H1 (cell line): ENCODE measurements around the gene GZF1. TPM values are rescaled to one million over a fixed set of nuclear protein-coding genes. Genes with fewer than 3 reads are reported as not detected.

Experiments
- CTCF ChIA-PET: fragments of 300-600 bp; sonication (Branson Sonifier 250); formaldehyde crosslinking; loops from one replicate; lab custom pipeline; 2021; ENCODE audit not compliant: partially characterized antibody; lab: Charles Lee
- POLR2A ChIA-PET: fragments of 300-600 bp; sonication (Branson Sonifier 250); formaldehyde crosslinking; loops from one replicate; lab custom pipeline; 2021; ENCODE audit warnings: inconsistent platforms; ENCODE audit not compliant: partially characterized antibody; lab: Charles Lee
- DNase-seq, 2 experiments: peaks; one replicate each; pipeline versions ENCODE4 v3.0.0 to v3.0.0-alpha.2; 2010 to 2022; ENCODE audit warnings: low spot score in 2 of 2, low read depth in 1 of 2, mixed read lengths in 1 of 2
- FAIRE-seq: peaks from 2 replicates; lab custom pipeline; 2011; peaks lifted over from hg19 to GRCh38; lab: Jason Lieb, UNC
- H2AFZ ChIP-seq: 2 replicates; pipeline ENCODE4 v1.8.1; 2012; ENCODE audit warnings: low read length, inconsistent platforms
- H2AK5ac ChIP-seq: 2 replicates; pipeline ENCODE4 v1.6.1; 2013; ENCODE audit warnings: low read depth, low read length
- H2BK120ac ChIP-seq: replicated peaks from 2 replicates; pipeline ENCODE3; 2013; ENCODE audit warnings: low read depth, low read length, inconsistent platforms
- H2BK12ac ChIP-seq: 2 replicates; pipeline ENCODE4 v1.6.1; 2013; ENCODE audit warnings: low read depth, low read length
- H2BK15ac ChIP-seq: 2 replicates; pipeline ENCODE4 v1.6.1; 2013; ENCODE audit warnings: low read length
- H2BK20ac ChIP-seq: 2 replicates; pipeline ENCODE4 v1.6.1; 2013; ENCODE audit warnings: low read length
- H2BK5ac ChIP-seq: 2 replicates; pipeline ENCODE4 v1.6.1; 2013; ENCODE audit warnings: low read depth, low read length
- H3K14ac ChIP-seq: 2 replicates; pipeline ENCODE4 v1.6.1; 2013; ENCODE audit warnings: inconsistent platforms; ENCODE audit not compliant: insufficient read length
- H3K18ac ChIP-seq: 2 replicates; pipeline ENCODE4 v1.6.1; 2013; ENCODE audit warnings: low read length; ENCODE audit errors: extremely low read depth
- H3K23ac ChIP-seq: 2 replicates; pipeline ENCODE4 v1.6.1; 2013; ENCODE audit warnings: inconsistent platforms; ENCODE audit not compliant: insufficient read length
- H3K23me2 ChIP-seq: 2 replicates; pipeline ENCODE4 v1.6.1; 2013; ENCODE audit warnings: low read depth, low read length
- H3K27ac ChIP-seq: 2 replicates; pipeline ENCODE4 v1.6.1; 2011; ENCODE audit warnings: low read depth, low read length, inconsistent platforms
- H3K27me3 ChIP-seq, 4 experiments: replicated peaks in 1 of 4; 1 replicate in 1 of 4; 2 replicates in 3 of 4; pipeline versions ENCODE4 v1.6.1 to v1.8.1; 2011 to 2013; ENCODE audit warnings: low read length in 3 of 4, mild to moderate bottlenecking in 3 of 4, inconsistent platforms in 2 of 4, mixed read lengths in 2 of 4, moderate library complexity in 1 of 4; ENCODE audit not compliant: control insufficient read depth in 3 of 4, insufficient read depth in 3 of 4; ENCODE audit errors: extremely low read depth in 1 of 4
- H3K36me3 ChIP-seq, 4 experiments: 2 replicates each; pipeline versions ENCODE4 v1.6.1 to v1.8.1; 2011 to 2013; ENCODE audit warnings: mild to moderate bottlenecking in 4 of 4, low read length in 3 of 4, moderate library complexity in 2 of 4, control low read depth in 1 of 4, inconsistent platforms in 1 of 4; ENCODE audit not compliant: insufficient read depth in 4 of 4, control insufficient read depth in 2 of 4
- H3K4ac ChIP-seq: replicated peaks from 2 replicates; pipeline ENCODE3; 2013; ENCODE audit warnings: low read length, low read depth, mixed read lengths, inconsistent platforms; ENCODE audit not compliant: insufficient read length
- H3K4me1 ChIP-seq, 4 experiments: replicated peaks in 1 of 4; 1 replicate in 1 of 4; 2 replicates in 3 of 4; pipeline versions ENCODE4 v1.6.1 to v1.8.1; 2011 to 2013; ENCODE audit warnings: low read length in 3 of 4, inconsistent platforms in 2 of 4, mixed read lengths in 1 of 4; ENCODE audit not compliant: insufficient read depth in 4 of 4, control insufficient read depth in 3 of 4
- H3K4me2 ChIP-seq, 2 experiments: 2 replicates each; pipeline versions ENCODE4 v1.6.1 to v1.8.1; 2011 to 2013; ENCODE audit warnings: low read depth in 2 of 2, low read length in 2 of 2, control low read depth in 1 of 2, inconsistent platforms in 1 of 2, mild to moderate bottlenecking in 1 of 2; ENCODE audit not compliant: insufficient read depth in 1 of 2
- H3K4me3 ChIP-seq, 4 experiments: fragments of 200-600, 300-600 bp in 1 of 4; sonication (generic), shearing (Covaris generic), sonication (Bioruptor Twin) in 1 of 4; 2 replicates each; pipeline versions ENCODE4 v1.5.1 to v1.8.1; 2011 to 2016; ENCODE audit warnings: low read length in 4 of 4, low read depth in 3 of 4, control low read depth in 2 of 4, inconsistent platforms in 2 of 4, mild to moderate bottlenecking in 2 of 4, mixed read lengths in 1 of 4, moderate library complexity in 1 of 4; ENCODE audit not compliant: insufficient read depth in 2 of 4; ENCODE audit errors: extremely low read depth in 1 of 4
- H3K56ac ChIP-seq: replicated peaks from 2 replicates; pipeline ENCODE3; 2013; ENCODE audit warnings: low read depth, mild to moderate bottlenecking, mixed read lengths, low read length, inconsistent platforms; ENCODE audit not compliant: insufficient read length
- H3K79me1 ChIP-seq: 2 replicates; pipeline ENCODE4 v1.6.1; 2013; ENCODE audit warnings: low read depth, low read length, control low read depth
- H3K79me2 ChIP-seq, 2 experiments: 2 replicates each; pipeline versions ENCODE4 v1.6.1 to v1.8.1; 2012 to 2013; ENCODE audit warnings: low read length in 2 of 2, mild to moderate bottlenecking in 2 of 2, inconsistent platforms in 1 of 2; ENCODE audit not compliant: insufficient read depth in 2 of 2, control insufficient read depth in 1 of 2
- H3K9ac ChIP-seq, 4 experiments: replicated peaks in 1 of 4; 1 replicate in 1 of 4; 2 replicates in 3 of 4; pipeline versions ENCODE4 v1.6.1 to v1.8.1; 2011 to 2013; ENCODE audit warnings: low read depth in 3 of 4, low read length in 3 of 4, control low read depth in 2 of 4, mild to moderate bottlenecking in 2 of 4, moderate library complexity in 2 of 4, inconsistent platforms in 1 of 4; ENCODE audit errors: extremely low read depth in 1 of 4
- H3K9me3 ChIP-seq, 2 experiments: 2 replicates each; pipeline versions ENCODE4 v1.6.1 to v1.8.1; 2012 to 2013; ENCODE audit warnings: mild to moderate bottlenecking in 2 of 2, moderate library complexity in 2 of 2, control low read depth in 1 of 2, inconsistent platforms in 1 of 2, low read depth in 1 of 2, low read length in 1 of 2, mixed read lengths in 1 of 2; ENCODE audit not compliant: insufficient read depth in 2 of 2
- H4K20me1 ChIP-seq, 2 experiments: replicated peaks in 1 of 2; 2 replicates each; pipeline versions ENCODE3 to v1.8.1; 2011 to 2013; ENCODE audit warnings: inconsistent platforms in 2 of 2, low read length in 2 of 2, mild to moderate bottlenecking in 1 of 2; ENCODE audit not compliant: insufficient read depth in 2 of 2, control insufficient read depth in 1 of 2
- H4K5ac ChIP-seq: 2 replicates; pipeline ENCODE4 v1.6.1; 2013; ENCODE audit warnings: low read length, low read depth, mixed read lengths, inconsistent platforms; ENCODE audit not compliant: insufficient read length
- H4K8ac ChIP-seq: 2 replicates; pipeline ENCODE4 v1.8.0; 2013; ENCODE audit warnings: mild to moderate bottlenecking, moderate library complexity, low read length, inconsistent platforms; ENCODE audit not compliant: insufficient read depth; ENCODE audit errors: extremely low read depth
- H4K91ac ChIP-seq: replicated peaks from 2 replicates; pipeline ENCODE3; 2013; ENCODE audit warnings: low read length, mixed read lengths, inconsistent platforms; ENCODE audit not compliant: insufficient read length
- BCL11A ChIP-seq, 2 experiments: IDR thresholded peaks; one replicate each; pipeline ENCODE4 v1.6.1; 2011; ENCODE audit warnings: low read depth in 2 of 2, low read length in 2 of 2, mild to moderate bottlenecking in 2 of 2
- CHD1 ChIP-seq: IDR thresholded peaks from 2 replicates; pipeline ENCODE4 v1.6.1; 2012; ENCODE audit warnings: low read depth, low read length, improper control_type of control experiment
- EP300 ChIP-seq, 2 experiments: IDR thresholded peaks; 1 replicate in 1 of 2; 2 replicates in 1 of 2; pipeline ENCODE4 v1.6.1; 2011 to 2012; ENCODE audit warnings: low read depth in 2 of 2, low read length in 2 of 2, mild to moderate bottlenecking in 2 of 2, borderline replicate concordance in 1 of 2, inconsistent platforms in 1 of 2, moderate library complexity in 1 of 2
- KDM4A ChIP-seq: IDR thresholded peaks from one replicate; pipeline ENCODE4 v1.7.1; 2012; ENCODE audit warnings: low read depth, mild to moderate bottlenecking, moderate library complexity, low read length, inconsistent platforms; ENCODE audit not compliant: severe bottlenecking
- NRF1 ChIP-seq: IDR thresholded peaks from 2 replicates; pipeline ENCODE4 v1.6.1; 2011; ENCODE audit warnings: mild to moderate bottlenecking, low read depth, low read length, improper control_type of control experiment
- RBBP5 ChIP-seq: IDR thresholded peaks from 2 replicates; pipeline ENCODE4 v1.7.1; 2012; ENCODE audit warnings: low read depth, mild to moderate bottlenecking, inconsistent platforms, low read length, moderate library complexity, borderline replicate concordance
- SIN3A ChIP-seq, 2 experiments: IDR thresholded peaks in 1 of 2; conservative IDR thresholded peaks in 1 of 2; 2 replicates each; pipeline ENCODE4 v1.6.1; 2011 to 2012; ENCODE audit warnings: low read length in 2 of 2, improper control_type of control experiment in 1 of 2, low read depth in 1 of 2, mild to moderate bottlenecking in 1 of 2
- ZNF274 ChIP-seq: IDR thresholded peaks from 2 replicates; pipeline ENCODE4 v1.7.0; 2012; ENCODE audit warnings: low read length, borderline replicate concordance; ENCODE audit errors: extremely low read depth
- WGBS, 2 experiments: shearing (Covaris generic) in 1 of 2; methylation state at CpG; one replicate each; pipeline versions ENCODE4 v1.1.6 to v1.1.7; 2013 to 2015; ENCODE audit warnings: low lambda C conversion rate in 2 of 2, mixed read lengths in 2 of 2, inconsistent platforms in 1 of 2, low coverage in 1 of 2, missing lambda C conversion rate in 1 of 2; ENCODE audit not compliant: insufficient replicate concordance in 2 of 2, insufficient coverage in 1 of 2, insufficient read length in 1 of 2; ENCODE audit errors: extremely low coverage in 1 of 2, missing lambda C conversion rate in 1 of 2; 5-methylcytosine and 5-hydroxymethylcytosine counted together
- polyA plus RNA-seq, 7 experiments: library from polyadenylated mRNA; depleted of rRNA in 3 of 7; stranded (reverse) in 5 of 7; unstranded in 2 of 7; fragments of >200 nt in 5 of 7; fragments of 200-250 nt in 2 of 7; gene quantifications; 1 replicate in 5 of 7; 2 replicates in 1 of 7; 4 replicates in 1 of 7; pipeline versions ENCODE4 v1.2.1 to v1.2.3, GENCODE V29; 2011 to 2013; ENCODE audit warnings: missing spikeins in 2 of 7, mixed read lengths in 2 of 7
- total RNA-seq: library from RNA; stranded (reverse); fragmentation: NEBNext Ultra II Directional; extraction: Animal tissue kit (Norgen Biotek cat#: 25700); gene quantifications from 2 replicates; pipeline ENCODE4 v1.2.1, GENCODE V29; 2021
- TF ChIP-seq, protein P1 (sequence below): IDR thresholded peaks from 2 replicates; pipeline ENCODE4 v1.6.1; 2011; ENCODE audit warnings: low read depth, mild to moderate bottlenecking, low read length; ENCODE audit not compliant: insufficient read depth

GZF1 gene
- total and polyA plus RNA-seq, 2 of the 8 experiments (the other 6 are each of a cell fraction or from before 2014, with no cell fraction given): 8.2 to 11.9 TPM

GRCh38 chr20:23318347-23318746 lies 43.6 kb upstream of the GZF1 start:
- Histone ChIP-seq H3K4me1 (no peaks in the 10 kb centered on the region), H2BK15ac (no peak overlapping the region), H2BK5ac (no peak overlapping the region), H3K4ac (no peak overlapping the region), H2AK5ac (no peak overlapping the region), H2BK20ac (no peak overlapping the region), H2BK120ac (no peak overlapping the region), H4K8ac (no peak overlapping the region), H3K14ac (no peak overlapping the region), H3K23me2 (no peaks in the 10 kb centered on the region), H3K18ac (no peak overlapping the region), H2BK12ac (no peak overlapping the region), H4K20me1 (no peaks in the 10 kb centered on the region), H3K4me3 (no peak overlapping the region), H3K9me3 (peaks cover 0 to 7% of the 10 kb centered on the region in 2 experiments; a peak in 2 of 4 replicates), H3K36me3 (no peaks in the 10 kb centered on the region), H4K91ac (no peak overlapping the region), H3K23ac (no peak overlapping the region), H2AFZ (no peak overlapping the region), H3K79me1 (no peaks in the 10 kb centered on the region), H3K4me2 (no peak overlapping the region), H3K27ac (no peak overlapping the region), H3K79me2 (no peaks in the 10 kb centered on the region), H3K27me3 (no peaks in the 10 kb centered on the region), H4K5ac (no peak overlapping the region), H3K9ac (no peak overlapping the region), H3K56ac (no peak overlapping the region)
- no peak for DNase-seq
- TF ChIP-seq RBBP5 (no peak), CHD1 (no peak), SIN3A (conservative IDR thresholded peaks at IDR 0.05 in 1 of 2, IDR thresholded peaks at IDR 0.05 in 1 of 2; ENCODE audit: low read depth in 1 of 2, low read length in 2 of 2) (no peak), EP300 (IDR thresholded peaks at IDR 0.05; ENCODE audit: borderline replicate concordance in 1 of 2, low read depth in 2 of 2, low read length in 2 of 2) (no peak), BCL11A (IDR thresholded peaks at IDR 0.05; ENCODE audit: low read depth in 2 of 2, low read length in 2 of 2) (no peak), ZNF274 (no peak), NRF1 (no peak), KDM4A (no peak)
- TF ChIP-seq, protein P1, sequence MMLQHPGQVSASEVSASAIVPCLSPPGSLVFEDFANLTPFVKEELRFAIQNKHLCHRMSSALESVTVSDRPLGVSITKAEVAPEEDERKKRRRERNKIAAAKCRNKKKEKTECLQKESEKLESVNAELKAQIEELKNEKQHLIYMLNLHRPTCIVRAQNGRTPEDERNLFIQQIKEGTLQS: no peak
- ChIA-PET CTCF (interaction anchor here (1.0 to 6.8 kb wide), 2 partner anchors 21 to 71 kb away, joined by 4 to 63 read pairs; no protein-coding TSS in a partner anchor), POLR2A (no interaction called here)
- 88% methylated on average over 5 of the region's 5 CpGs; no CpG with 5 or more reads in 1 of the 2 experiments for WGBS, 2 experiments
- no peak for FAIRE-seq
